Activated CD4-positive, alpha-beta T cell treated with anti-CD3 and anti-CD28 coated beads for 48 hours (primary cell): ENCODE measurements around the gene LRRD1.
"Not testable (repeated sequence)": the region's sequence is repeated elsewhere in the genome, so short reads cannot be mapped to it uniquely, and the experiment has no call there.

ENCODE experiments used
- DNase-seq: peaks from one replicate; pipeline ENCODE4 v3.0.0-alpha.2; 2020

The LRRD1 gene

GRCh38 chr7:92178928-92179924 lies at the start of gene LRRD1:
Gene LRRD1 (minus strand): TSS chr7:92179142. CDS start chr7:92165202, 13,940 bp downstream.
- peak; percentile 93 for DNase-seq

GRCh38 chr7:92228742-92229141 lies 49.8 kb upstream of the LRRD1 start:
- no peak for DNase-seq

GRCh38 chr7:92228100-92228499 lies 49.2 kb upstream of the LRRD1 start:
- no peak for DNase-seq

- no peak for DNase-seq
These were observed 48.0 kb upstream of the LRRD1 start for GRCh38 chr7:92226981-92227380.

GRCh38 chr7:92221766-92222165 lies 42.8 kb upstream of the LRRD1 start:
- no peak for DNase-seq

GRCh38 chr7:92206672-92207071 lies 27.7 kb upstream of the LRRD1 start:
- no peak for DNase-seq

- DNase-seq = no peak
These were observed 27.0 kb upstream of the LRRD1 start for GRCh38 chr7:92205987-92206386.

GRCh38 chr7:92200791-92201190 lies 21.8 kb upstream of the LRRD1 start:
- no peak for DNase-seq

- no peak for DNase-seq
These were observed 13.4 kb upstream of the LRRD1 start for GRCh38 chr7:92192326-92192725.

GRCh38 chr7:92189246-92189645 lies 10.3 kb upstream of the LRRD1 start:
- not testable (repeated sequence) for DNase-seq

- not testable (repeated sequence) for DNase-seq
These were observed 5.4 kb upstream of the LRRD1 start for GRCh38 chr7:92184294-92184693.

- DNase-seq = no peak
These were observed 1.6 kb downstream of the LRRD1 start for GRCh38 chr7:92177362-92177761.

- DNase-seq = not testable (repeated sequence)
These were observed 9.4 kb downstream of the LRRD1 start for GRCh38 chr7:92169529-92169928.

- DNase-seq = no peak
These were observed 17.7 kb downstream of the LRRD1 start for GRCh38 chr7:92161271-92161670.

GRCh38 chr7:92158660-92159575 lies 20.0 kb downstream of the LRRD1 start:
- DNase-seq = no peak

- DNase-seq = no peak
These were observed 22.0 kb downstream of the LRRD1 start for GRCh38 chr7:92156990-92157389.

- DNase-seq = no peak
These were observed 23.7 kb downstream of the LRRD1 start for GRCh38 chr7:92155108-92155739.

- DNase-seq = no peak
These were observed 28.4 kb downstream of the LRRD1 start for GRCh38 chr7:92150450-92151017.

- no peak for DNase-seq
These were observed 29.2 kb downstream of the LRRD1 start for GRCh38 chr7:92149736-92150239.

GRCh38 chr7:92143192-92143880 lies 35.6 kb downstream of the LRRD1 start:
- not testable (repeated sequence) for DNase-seq

GRCh38 chr7:92142791-92143190 lies 36.2 kb downstream of the LRRD1 start:
- DNase-seq = not testable (repeated sequence)

GRCh38 chr7:92141161-92141560 lies 37.8 kb downstream of the LRRD1 start:
- DNase-seq = no peak
